Measurements from ENCODE around the gene NACC2.

NACC2 gene

DNA sequence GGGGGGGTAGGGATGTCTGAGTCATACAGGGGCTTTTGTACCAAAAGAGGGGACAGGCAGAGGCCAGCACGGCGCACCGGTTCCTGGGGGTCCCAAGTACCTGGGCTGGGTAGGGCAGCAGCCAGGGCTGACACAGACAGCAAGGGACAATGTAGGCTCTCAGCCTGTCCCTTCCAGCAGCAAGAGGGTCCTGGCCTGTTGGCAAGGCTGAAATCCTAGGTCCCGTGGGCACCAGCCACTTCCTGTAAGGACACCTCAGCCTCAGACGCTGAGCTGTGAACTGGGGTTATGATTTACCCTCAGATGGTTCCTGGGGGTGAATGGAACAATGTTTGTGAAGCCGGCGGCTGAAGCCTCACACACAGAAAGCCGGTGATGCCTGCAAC is 41.3 kb downstream of the NACC2 start:
- DNase-seq (ENCODE audit: extremely low read depth, insufficient read length), result no peak
- Histone ChIP-seq H3K27me3 (replicated peaks; ENCODE audit: control insufficient read depth, insufficient read depth, low read length) (peaks cover 1% of the 10 kb centered on the region), H3K36me3 (ENCODE audit: control insufficient read depth, insufficient read depth, low read length) (no peaks in the 10 kb centered on the region), H3K4me3 (replicated peaks; ENCODE audit: low read depth, low read length) (no peak overlapping the region)
- TF ChIP-seq, protein P1, sequence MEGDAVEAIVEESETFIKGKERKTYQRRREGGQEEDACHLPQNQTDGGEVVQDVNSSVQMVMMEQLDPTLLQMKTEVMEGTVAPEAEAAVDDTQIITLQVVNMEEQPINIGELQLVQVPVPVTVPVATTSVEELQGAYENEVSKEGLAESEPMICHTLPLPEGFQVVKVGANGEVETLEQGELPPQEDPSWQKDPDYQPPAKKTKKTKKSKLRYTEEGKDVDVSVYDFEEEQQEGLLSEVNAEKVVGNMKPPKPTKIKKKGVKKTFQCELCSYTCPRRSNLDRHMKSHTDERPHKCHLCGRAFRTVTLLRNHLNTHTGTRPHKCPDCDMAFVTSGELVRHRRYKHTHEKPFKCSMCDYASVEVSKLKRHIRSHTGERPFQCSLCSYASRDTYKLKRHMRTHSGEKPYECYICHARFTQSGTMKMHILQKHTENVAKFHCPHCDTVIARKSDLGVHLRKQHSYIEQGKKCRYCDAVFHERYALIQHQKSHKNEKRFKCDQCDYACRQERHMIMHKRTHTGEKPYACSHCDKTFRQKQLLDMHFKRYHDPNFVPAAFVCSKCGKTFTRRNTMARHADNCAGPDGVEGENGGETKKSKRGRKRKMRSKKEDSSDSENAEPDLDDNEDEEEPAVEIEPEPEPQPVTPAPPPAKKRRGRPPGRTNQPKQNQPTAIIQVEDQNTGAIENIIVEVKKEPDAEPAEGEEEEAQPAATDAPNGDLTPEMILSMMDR (IDR thresholded peaks at IDR 0.05; ENCODE audit: insufficient read depth, low read length, poor library complexity, severe bottlenecking), result no peak

DNA sequence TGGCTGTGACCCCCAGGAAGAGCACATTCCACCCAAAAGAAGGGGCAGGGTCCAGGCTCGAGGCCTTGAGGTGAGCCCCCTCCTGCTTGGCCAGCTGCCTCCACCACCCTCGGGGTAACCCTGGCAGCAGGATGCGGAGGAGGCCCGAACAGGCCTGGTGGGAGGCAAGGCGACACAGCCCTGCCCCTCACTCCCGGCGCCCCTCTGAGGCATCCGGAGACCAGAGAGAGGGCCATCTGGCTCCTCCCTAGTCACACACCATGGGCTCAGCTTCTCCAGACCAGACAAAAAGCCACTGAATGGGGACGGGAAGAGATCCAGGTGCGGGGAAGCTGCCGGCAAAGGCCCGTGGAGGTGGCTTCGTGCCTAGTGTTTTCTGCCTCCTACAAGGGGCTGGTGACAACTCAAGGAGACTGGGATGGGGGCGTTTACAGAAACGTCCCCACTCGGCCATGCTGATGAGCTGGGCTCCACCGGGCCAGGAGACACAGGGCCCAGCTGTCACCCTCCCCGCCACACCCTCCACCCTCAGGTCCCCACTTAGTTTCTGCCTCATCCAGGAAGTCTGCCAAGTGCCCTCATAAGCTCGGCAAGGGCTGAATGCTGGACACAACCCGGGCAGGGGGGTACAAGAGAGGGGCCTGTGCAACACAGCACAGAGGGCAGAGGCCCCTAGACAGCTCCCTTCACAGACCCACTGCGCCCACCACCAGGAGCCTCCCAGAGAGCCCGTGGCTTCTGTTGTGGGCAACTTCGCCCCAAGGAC is 41.9 kb downstream of the NACC2 start:
- peaks cover 1% of the 10 kb centered on the region for H3K27me3 ChIP-seq (replicated peaks; ENCODE audit: control insufficient read depth, insufficient read depth, low read length)
- no peak for DNase-seq (ENCODE audit: extremely low read depth, insufficient read length)
- H3K4me3 ChIP-seq (replicated peaks; ENCODE audit: low read depth, low read length), result no peak overlapping the region
- TF ChIP-seq, protein P1 (IDR thresholded peaks at IDR 0.05; ENCODE audit: insufficient read depth, low read length, poor library complexity, severe bottlenecking), result no peak
- no peaks in the 10 kb centered on the region for H3K36me3 ChIP-seq (ENCODE audit: control insufficient read depth, insufficient read depth, low read length)

DNA sequence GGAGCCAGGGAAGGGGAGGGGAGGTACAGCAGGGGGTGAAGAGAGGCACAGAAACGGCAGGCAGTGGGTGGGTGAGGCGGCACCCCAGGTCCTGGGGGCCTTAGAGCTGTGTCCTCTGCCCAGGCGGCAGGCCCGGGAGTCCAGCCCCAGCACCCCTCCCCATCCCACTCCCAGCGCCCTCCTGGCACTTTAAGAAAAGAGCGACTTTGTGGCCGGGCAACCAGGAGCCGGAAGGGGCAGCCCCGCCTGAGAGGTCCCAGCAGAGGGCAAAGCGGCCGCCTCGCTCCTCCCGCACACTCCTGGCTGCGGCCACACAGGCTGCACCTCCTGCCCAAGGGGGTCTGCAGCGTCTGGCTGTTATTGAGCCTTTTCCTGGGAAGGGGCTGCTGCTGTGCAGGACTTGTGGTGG is 42.6 kb downstream of the NACC2 start:
- no peak for DNase-seq (ENCODE audit: extremely low read depth, insufficient read length)
- Histone ChIP-seq H3K27me3 (replicated peaks; ENCODE audit: control insufficient read depth, insufficient read depth, low read length) (peaks cover 1% of the 10 kb centered on the region), H3K4me3 (replicated peaks; ENCODE audit: low read depth, low read length) (no peak overlapping the region), H3K36me3 (ENCODE audit: control insufficient read depth, insufficient read depth, low read length) (no peaks in the 10 kb centered on the region)
- TF ChIP-seq, protein P1 (IDR thresholded peaks at IDR 0.05; ENCODE audit: insufficient read depth, low read length, poor library complexity, severe bottlenecking), result no peak

DNA sequence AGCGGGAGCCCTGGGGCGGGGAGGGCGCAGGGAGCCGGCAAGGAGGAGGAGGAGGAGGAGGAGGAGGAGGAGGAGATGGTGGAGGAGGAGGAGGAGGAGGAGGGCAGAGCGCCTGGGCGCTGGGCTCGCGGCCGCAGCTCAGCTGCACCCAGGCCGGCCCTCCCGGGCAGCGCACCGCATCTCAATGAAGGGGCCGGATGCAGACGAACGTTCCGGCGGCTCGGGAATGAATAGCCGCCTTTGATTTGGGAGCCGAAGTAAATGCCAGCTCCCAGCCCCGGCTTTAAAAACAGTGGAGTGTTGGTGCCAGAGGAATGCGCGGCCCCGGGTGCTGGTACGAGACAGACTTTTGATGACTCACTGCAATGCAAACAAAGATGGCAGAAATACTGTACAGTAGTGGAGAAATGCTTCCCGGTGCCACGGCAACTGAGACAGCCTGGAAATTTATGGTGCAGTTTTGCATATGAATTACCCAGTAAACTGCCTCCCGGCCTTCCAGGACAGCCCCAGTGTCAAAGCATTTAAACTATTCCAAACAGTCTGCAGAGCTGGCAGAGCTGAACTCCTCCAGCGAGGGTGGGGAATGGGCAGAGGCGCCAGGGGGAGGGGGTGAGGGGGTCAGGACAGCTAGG is 43.1 kb downstream of the NACC2 start:
- DNase-seq (ENCODE audit: extremely low read depth, insufficient read length), result no peak
- H3K4me3 ChIP-seq (replicated peaks; ENCODE audit: low read depth, low read length), result no peak overlapping the region
- H3K36me3 ChIP-seq (ENCODE audit: control insufficient read depth, insufficient read depth, low read length), result no peaks in the 10 kb centered on the region
- H3K27me3 ChIP-seq (replicated peaks; ENCODE audit: control insufficient read depth, insufficient read depth, low read length), result peaks cover 1% of the 10 kb centered on the region
- TF ChIP-seq, protein P1 (IDR thresholded peaks at IDR 0.05; ENCODE audit: insufficient read depth, low read length, poor library complexity, severe bottlenecking), result no peak

DNA sequence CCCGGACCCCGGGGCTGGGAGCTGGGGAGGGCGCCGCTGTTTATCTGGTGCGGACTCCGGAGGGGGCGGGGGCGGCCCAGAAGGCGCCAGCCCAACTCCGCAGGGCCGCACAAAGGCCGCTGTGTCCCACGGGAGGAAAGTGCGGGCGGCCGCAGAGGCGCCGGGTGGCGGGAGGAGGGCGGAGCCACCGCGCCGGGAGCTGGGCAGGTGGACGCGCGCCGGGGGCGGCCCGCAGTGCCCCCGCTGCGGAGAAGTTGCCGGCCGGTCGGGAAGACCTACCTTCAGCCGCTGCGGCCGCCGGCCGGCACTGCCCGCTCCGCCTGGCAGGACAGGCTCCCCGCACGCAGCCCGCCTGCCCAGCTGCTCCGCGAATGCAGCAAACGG is 43.6 kb downstream of the NACC2 start:
- Histone ChIP-seq H3K36me3 (ENCODE audit: control insufficient read depth, insufficient read depth, low read length) (no peaks in the 10 kb centered on the region), H3K4me3 (replicated peaks; ENCODE audit: low read depth, low read length) (no peak overlapping the region), H3K27me3 (replicated peaks; ENCODE audit: control insufficient read depth, insufficient read depth, low read length) (peaks cover 1% of the 10 kb centered on the region)
- no peak for DNase-seq (ENCODE audit: extremely low read depth, insufficient read length)
- TF ChIP-seq, protein P1 (IDR thresholded peaks at IDR 0.05; ENCODE audit: insufficient read depth, low read length, poor library complexity, severe bottlenecking), result no peak

All from GM06990 (cell line).